NCI-H748 (cell line): Measurements from ENCODE around the gene VDR.

Source experiments
- DNase-seq: peaks from one replicate; lab custom pipeline; 2025; ENCODE audit not compliant: unreplicated experiment; lab: John Stamatoyannopoulos, UW

VDR gene

DNA sequence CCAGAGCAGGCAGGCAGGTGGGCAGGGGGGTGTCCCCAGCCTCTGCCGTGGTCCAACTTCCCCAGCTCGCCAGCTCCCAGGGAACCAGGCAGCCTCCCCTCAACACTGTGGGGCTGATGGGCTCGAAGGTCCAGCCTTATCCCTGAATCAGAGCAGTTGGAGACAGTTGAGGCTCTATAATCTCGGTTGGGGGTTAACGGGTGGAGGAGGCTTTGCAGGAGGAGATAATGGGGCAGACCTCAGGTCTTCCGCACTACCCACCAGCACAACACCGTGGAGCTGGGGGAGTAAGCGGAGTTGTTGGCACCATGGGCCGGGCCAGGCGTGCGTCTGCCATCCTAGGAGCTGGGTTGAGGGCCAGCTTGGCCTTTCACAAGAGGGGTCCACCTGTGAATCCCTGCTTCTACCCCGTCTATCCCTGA, 71.2 kb downstream of the VDR start:
- no peak for DNase-seq

DNA sequence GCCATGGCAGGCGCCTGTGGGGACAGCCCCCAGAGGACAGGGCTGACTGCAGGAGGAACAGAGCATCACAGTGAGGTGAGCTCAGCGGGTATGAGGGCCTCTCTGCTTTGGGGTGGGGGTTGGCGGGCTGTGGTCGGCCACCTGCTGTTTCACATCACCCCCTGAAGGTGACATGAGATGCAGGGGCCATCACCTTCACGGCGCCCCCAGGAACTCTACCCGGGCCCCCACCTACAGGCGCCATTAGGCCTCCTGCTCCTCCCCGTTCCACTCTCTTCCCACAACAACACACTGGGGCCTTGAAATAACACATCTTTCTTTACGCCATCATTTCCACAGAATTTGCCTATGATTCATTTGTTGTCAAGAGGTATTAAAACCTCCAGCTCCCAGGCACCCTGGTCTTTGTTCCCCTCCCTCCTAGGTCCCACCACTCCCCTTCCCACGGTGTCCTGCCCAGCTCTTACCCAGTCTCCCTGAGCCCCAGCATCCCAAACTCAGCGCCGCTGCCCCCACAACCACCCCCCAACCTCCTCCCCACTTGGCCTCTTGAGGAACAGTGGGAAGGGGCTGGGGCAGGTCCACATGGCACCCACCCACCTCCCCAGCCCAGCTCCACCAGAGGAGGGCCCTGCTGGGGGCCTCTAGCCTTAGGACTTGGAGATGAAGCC, 72.4 kb downstream of the VDR start:
- DNase-seq, result no peak

DNA sequence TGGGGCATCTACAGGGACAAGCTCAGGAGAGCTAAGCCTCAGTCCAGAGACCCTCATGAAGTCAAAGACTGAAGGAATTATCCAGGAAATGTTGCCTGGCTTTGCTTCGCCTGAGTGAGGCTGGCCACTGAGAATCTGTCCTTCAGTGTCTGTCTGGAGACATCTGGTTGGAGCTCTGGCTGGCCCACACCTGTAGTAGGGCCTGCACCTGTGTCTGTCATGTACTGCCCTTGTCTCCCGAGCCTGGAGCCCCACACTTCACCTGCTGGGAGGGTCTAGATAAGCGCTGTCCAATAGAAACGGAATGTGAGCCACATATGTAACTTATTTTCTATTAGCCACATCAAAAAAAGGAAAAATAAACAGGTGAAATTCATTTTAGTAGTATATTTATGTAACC, 75.2 kb downstream of the VDR start:
- DNase-seq, result no peak

DNA sequence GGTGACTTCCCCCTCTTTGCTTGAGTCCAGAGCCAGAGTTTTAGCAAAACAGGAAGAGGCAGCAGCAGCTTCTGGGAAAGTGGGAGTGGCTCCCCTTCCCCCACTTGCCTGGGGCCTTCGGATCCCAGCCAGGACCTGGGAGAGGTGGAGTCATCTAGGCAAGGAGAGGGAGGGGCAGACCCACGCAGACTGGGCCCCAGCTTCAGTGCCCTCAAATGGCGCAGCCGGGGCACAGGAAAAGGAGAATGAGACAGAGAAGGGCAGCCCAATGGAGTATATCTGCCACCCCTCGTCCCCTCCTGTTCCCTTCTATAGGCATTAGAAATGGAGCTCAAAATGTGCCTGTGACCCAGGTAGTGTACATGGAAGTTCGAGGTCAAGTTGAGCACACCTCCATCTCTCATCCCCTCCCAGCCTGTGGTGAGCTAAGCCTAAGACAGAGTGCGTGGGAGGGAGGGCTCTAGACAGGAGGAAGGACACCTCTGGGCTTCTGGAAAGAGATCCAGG, 75.8 kb downstream of the VDR start:
- no peak for DNase-seq

DNA sequence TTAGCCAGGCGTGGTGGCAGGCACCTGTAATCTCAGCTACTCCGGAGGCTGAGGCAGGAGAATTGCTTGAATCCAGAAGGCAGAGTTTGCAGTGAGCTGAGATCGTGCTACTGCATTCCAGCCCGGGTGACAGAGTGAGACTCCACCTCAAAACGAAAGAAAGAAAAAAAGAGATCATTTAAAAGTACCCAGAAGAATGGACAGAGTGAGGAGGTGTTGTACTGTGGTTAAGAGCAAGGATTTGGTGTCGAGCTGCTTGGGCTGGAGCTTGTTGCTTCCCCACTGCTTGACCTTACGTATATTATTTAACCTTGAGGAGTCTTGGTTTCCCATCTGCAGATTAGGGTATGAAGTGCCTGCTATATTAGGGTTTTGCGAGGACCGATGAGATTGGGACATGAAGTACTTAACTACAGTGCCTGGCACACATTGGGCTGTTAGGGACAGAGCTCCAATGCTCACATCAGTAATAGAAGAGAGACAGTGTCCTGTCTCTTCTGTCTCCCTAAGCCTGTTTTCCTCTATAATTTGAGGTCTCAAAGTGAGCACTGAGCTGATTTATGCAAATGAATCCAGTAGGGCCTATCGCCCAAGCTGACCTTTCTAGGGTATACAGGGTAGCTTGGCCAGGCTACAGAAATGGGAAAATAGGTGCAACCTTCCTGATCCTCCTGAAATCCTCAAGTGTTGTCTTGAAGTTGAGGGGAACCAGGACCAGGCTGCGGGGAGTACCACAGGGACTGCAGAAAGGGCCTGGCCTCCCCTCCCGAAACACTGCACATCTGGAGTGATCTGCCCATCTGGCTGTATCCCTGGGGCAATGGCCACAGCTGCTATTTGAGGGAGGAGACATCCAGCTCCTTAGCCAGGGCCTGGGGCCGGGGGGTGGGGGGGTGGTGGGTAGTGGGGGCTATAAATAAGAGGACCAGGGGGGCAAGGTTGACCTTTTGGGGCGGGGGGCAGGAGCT, 76.5 kb downstream of the VDR start:
- no peak for DNase-seq

DNA sequence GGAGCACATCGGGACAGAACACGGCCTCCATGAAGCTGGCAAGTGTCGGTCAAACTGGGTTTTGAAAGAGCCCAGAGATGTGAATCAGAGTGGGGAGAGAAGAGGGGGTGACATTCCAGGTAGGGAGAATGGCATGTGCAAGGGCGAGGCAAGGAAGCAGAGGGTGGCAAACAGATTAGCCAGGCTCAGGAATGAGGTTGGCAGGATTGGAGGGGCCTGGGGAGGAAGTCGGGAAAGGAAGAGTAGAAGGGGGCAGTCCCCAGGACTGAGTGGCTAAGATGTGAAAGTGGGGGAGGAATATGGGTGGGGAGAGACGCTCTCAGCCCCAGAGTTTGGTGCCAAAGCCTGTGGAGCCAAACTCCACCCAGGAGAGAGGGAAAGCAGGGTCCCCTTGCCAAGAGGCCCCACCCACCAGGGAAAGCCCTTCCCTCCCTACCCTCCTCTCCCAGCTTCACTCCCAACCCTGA, 79.6 kb downstream of the VDR start:
- DNase-seq, result no peak

DNA sequence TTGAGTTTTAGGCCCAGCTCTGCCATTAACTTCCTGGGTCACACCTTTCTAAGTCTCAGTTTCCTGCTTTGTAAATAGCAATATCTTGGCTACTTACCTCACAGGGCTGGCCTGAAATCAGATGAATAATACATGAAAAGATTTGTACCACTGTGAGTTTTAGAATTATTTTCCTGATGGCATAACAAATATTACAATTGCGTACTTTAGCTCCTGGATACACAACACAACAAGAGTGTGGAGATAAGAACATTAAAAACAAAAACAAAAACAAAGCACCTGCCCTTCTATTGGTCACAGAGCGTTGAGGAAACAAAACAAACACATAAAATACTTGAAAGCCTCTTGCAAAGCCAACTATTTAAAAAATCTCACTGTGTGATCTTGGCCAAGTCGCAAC, 80.2 kb downstream of the VDR start:
- DNase-seq, result no peak

DNA sequence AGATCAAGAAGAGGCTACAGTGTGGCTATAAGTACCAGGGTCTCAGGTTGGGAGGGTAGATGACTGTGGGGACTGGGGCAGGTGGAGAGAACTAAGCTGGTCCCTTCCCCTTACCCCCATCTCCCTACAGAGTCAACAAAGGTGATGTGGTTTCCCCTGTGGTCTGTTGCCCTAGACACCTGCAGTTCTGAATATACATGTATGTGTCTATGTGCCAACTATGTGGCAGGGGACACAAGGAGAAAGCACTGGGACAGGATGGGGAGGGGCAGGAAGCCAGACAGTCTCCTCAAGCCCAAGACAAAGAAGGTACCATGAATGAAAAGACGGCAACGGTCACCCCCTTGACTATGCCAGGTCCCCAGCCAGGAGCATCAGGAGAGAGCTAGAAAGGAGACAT, 80.6 kb downstream of the VDR start:
- no peak for DNase-seq

DNA sequence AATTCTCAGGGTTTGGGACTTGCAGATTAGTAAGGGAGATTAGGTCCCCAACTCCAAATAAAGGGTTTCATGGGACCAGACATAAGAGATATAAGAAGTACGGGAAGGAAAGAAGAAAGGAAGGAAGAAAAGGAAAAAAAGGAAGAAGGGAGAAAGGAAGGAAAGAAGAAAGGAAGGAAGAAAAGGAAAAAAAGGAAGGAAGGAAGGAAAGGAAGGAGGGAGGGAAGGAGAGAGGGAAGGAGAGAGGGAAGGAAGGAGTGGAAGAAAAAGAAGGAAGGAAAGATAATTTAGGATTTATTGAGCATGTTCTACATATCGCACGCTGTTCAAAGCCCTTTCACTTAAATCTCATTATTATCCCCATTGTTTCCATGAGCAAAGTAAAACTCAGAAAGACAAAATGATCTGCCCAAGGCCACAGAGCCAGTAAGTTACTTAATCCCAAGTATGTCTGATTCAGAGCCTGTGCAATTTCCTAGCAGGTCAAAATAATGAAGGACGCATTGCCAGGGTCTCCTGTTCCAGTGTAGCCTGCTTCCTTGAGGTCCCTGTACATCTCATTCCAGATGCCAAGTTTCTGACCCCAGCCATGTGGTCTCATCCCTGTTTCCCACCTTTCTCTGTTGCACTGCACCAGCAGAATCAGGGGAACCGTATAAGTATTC, 81.2 kb downstream of the VDR start:
- DNase-seq, result no peak

DNA sequence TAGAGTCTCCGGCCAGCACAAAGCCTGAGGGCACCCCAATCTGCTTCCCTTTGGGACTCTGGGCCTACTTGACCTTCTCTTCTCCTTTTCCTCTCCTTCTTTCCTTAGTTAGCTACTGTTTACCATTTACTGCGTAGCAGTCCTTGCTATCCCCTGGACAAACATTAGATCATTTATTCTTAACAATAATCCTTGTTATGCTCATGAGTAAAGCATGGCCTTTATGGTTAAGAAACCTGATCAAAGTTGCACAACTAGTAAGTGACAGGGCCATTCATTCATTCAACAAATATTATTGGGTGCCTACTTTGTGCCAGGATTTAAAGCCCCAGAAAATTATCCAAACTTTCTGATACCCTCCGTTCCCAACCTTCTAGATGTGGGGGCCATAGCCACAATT, 81.9 kb downstream of the VDR start:
- DNase-seq, result no peak

DNA sequence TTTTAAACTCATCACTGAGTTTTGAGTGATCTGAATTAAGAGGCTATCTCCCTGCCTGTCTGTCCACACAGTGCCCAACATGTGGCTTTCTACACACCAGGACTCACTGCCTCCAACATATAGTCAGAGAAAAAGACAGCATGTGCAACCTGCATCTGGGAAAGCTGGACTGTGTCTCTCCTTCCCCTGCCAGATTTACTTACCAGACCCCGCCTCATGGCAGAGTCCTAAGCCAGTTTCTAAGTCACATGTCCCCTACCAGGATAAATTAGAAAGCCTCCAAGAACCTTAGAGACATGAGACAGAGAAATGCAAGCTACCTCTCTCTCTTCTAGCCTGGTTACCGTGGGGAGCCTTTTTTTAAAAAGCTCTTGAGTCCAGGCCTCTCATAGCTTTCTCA, 82.4 kb downstream of the VDR start:
- DNase-seq, result no peak

DNA sequence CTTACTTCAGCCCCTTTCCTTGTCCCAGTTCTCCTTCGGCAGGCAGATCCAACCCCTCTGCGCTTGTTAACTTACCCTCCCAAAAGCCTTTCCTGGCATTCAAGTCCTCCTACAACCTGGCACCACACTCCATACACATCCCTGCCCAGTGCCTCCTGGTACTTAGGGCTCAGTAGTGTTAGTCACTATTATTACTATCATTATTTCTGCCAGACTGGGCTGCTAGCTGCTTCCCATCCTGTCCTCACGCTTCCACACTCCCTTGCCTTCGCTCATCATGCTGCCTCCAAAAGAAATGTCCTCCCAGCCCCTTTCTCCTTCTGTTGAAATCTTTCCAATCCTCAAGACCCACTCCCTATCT, 83.5 kb downstream of the VDR start:
- DNase-seq, result no peak

DNA sequence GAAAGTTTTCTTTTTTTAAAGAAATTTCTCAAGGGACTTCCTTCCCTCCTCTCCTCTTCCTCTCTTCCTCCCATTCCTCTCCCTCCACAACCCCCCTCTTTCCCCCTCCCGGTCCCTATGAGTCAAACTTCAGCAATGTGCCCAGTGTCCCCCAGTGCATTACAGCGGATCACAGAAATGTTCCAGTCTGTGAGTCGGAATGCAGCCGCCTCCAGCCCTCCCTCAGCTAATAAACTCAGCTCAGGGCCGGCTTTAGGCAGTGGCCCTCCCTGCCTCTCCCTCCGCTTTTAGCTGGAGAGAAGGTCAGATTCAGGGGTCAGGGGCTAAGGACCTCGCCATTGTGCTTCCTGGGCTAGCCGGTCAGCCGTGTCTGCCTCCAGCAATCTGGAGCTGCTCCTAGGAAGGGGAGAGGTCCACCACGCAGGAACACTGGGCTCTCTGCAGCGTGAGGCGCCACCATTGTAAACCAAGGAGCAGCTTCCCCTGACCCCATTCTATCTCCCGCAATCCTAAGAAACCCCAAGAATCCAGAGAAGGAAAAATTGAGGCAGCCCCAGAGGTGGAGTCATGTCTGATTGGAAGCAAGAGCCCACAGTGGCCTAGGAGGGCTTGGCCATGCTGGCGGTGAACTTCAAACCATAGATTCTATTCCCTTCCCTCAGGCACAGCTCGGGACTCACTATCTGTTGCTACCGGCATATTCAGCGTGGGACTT, 84.0 kb downstream of the VDR start:
- DNase-seq, result no peak

DNA sequence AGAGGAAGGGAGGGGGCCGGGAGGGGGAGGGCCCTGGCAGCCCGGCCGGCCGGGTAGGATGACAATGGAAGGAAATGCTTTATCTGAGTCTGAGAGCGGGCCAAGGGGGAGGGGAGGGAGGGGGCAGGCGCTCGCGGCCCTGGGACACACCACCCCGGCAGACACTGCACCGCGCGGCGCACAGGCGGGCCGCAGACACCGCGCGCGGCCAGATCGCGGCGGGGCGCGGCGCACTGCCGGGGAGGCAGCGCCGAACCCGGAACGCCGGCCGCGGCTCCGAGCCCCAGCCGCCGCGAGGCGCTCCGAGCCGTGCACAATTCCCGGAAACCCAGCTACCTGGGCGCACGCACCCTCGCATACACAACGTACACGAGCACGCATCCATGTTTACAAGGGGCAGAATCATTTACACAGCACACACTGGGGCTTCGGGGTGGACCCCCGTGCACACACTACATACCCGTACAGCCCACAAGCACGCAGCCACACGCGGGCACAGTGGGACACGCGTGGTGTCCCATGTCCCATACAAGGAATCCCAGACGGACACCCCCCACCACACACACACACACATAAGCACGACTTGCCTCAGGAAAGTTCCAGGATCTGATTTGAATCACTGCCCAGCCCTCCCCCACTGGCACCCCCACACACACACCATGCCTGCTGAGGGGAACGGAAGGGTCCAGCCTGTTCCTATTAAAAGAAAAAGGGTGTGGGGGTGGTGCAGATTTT, 84.7 kb downstream of the VDR start, which contains the start of gene HDAC7:
Gene HDAC7 (minus strand): TSS at position 8 of the 735 bp plus-strand sequence. CDS start 118 bp downstream, outside the sequence.
- peak; percentile 61 for DNase-seq

DNA sequence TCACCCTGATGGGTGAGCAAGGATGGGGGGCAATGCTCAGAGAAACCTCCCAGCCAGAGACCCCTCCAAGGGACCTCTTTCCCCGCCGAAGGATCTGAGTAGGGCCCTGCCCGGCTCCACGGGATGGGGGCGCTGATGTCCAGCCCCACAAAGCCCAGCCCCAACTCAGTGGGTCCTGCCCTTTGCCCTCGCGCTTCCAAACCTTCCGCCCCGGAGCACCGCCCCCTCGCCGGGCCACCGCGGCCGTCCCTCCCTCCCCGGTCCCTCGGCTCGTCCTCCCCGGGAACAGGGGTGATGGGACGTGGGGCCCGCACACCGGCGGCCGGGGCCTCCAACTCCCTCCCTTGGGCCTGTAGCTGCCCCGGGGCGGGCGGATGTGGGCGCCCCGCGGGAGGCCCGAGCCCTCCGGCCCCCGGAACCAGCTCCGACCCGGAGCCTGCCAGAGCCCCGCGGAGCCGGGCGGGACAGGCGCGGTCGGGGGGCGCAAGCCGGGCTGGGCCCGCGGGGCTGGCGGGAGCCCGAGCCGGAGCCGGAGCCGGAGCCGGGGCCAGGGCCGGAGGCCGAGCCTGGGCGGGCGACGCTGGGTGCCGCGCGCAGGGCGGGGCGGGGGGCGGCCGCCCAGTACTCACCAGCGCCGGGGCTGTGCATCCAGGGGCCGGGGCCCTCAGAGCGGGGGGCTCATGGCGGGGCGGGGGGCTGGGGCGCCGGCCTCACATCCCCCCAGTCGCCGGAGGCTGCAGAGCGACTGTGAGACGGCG, 85.5 kb downstream of the VDR start:
- no peak for DNase-seq

DNA sequence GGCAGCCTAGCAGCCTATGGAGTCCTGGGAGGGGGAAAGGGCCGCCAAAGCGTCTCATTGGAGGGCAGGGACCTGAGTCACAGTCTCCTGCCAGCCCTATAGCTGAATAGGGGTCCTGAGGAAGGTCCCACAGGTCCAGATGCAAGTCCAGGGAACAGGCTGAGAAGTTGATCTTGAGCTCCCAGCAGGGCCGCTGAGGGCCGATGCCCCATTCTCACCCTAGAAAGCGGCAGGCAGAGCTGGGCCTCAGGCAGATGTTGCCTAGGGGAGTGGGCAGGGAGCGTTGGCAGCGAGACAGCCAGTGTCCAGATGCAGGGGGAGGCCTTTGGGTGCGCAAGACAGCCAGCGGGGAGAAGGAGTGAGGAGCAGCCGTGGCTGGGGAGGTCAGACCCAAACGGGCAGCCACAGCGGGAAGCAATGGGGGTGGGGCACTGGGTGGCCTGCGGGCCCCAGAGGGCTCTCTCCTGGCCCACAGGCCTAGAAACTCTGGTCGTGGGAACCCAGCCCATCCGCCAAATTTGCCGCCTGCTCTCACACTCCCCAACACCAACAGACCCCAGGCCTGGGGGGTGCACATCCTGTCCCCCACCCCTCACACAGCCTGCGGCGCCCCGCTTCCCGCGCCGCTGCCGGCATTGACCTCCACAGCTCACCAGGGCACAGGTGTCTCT, 86.2 kb downstream of the VDR start:
- DNase-seq, result no peak

DNA sequence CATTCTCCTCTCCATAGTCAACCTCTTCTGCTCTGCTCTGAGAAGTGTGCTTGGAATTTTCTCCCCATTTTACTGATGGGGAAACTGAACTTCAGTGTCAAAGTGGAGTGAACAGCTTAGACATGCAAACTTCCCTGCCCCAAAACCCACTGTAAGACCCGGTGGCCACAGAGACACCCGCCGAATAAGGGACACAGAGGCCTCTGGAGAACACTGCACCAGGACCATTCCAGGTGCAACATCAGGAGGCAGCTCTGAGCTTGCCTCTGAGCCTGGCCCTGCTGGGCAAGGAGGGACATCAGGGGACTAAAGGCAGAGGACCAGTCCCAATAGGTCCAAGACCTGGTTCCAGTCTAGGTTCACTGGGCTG, 86.8 kb downstream of the VDR start:
- no peak for DNase-seq

DNA sequence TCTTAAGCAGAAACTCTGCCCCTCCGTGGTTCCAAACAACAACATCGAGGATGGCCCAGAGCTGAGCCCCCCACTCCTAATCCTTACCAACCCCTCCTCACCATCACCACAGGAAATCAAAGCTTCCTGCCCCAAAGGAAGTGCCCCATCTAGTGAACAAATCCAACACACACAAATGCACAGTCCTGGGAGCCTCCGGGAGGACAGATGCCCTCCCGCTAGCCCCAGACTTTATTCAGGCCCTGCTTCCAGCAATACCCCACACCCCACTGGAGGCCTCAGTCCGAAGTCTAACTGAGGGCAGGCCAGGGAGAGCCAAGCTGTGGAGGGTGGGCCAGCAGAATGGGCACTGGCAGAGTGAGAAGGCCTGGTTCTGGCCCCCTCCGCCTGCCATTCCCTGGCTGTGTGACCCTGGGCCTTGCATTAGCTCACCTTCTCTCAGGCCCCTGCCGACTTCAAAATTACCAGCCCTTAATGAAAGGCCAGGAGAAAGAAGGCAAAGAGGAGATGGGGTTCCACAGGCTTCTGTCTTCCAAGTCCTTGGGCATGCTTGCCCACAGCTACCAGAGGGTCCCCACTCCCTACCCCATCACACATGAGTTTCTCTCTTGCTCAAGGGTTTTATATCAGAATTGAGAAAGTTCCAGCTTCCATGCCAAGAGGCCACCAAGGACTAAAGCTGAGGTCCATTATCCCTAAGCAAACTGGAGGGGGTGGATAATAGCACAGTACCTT, 87.4 kb downstream of the VDR start:
- DNase-seq, result no peak
